Breast epithelium (tissue), 3 donors: ENCODE data around the gene SPTB.

Experiments
- CTCF ChIP-seq, 3 donors: fragments of 450-650 bp; IDR thresholded peaks; one replicate each; pipeline ENCODE4 v1.5.1; 2016 to 2017; ENCODE audit warnings: antibody characterized with exemption in 3 of 3, mild to moderate bottlenecking in 3 of 3, moderate library complexity in 3 of 3
- POLR2A ChIP-seq: fragments of 450-650 bp; IDR thresholded peaks from one replicate; pipeline ENCODE4 v1.6.1; 2016; ENCODE audit warnings: antibody characterized with exemption, mild to moderate bottlenecking, moderate library complexity
- POLR2AphosphoS5 ChIP-seq, 3 donors: sonication (generic); formaldehyde crosslinking; IDR thresholded peaks; one replicate each; pipeline ENCODE4 v1.6.1; 2017; ENCODE audit warnings: antibody characterized with exemption in 3 of 3

DNA sequence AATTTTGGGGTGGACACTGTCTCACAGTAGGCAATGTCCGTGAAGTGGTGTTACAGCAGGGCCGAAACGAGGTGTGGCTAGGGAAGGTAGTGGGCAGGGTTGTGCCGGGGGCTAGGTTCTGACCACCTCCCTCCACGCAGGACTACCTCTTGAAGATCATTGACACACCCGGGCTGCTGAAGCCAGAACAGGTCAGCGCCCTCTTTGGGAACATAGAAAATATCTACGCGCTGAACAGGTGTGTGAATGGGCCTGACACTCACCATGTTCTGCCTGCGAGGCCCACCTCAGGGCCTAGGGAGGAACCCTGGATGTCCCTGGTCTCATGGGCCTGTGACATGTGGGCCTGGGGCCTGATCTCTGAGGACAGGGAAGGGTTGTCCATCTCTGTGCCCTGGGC, 150.9 kb downstream of the SPTB start:
- no peak for TF ChIP-seq POLR2A
- TF ChIP-seq CTCF (IDR thresholded peaks at IDR 0.05), result no peak
- no peak for TF ChIP-seq POLR2AphosphoS5 (IDR thresholded peaks at IDR 0.05)
